ENCODE data around the gene NPAS3. TPM values are rescaled to one million over a fixed set of nuclear protein-coding genes. Genes with fewer than 3 reads are reported as not detected.

Gene NPAS3
- total and polyA plus RNA-seq, 2 of the 8 experiments (the other 6 are each of a cell fraction or from before 2014, with no cell fraction given), result 0.11 to 0.60 TPM

DNA sequence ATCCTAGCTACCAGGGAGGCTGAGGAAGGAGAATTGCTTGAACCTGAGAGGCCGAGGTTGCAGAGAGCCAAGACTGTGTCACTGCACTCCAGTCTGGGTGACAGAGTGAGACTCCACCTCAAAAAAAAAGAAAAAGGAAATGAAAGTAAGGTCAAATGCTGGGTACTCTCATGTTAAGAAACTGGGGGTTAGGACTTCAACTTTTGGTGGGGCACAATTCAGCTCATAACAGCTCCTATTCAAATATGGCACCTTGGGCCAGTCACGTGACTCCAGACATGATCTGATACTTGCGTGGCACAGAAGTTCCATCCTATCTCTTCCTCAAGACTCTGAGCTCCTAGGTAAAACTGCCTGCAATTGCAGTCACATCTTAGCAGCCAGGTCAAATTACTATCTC, 869.5 kb downstream of the NPAS3 start:
- no peak overlapping the region for H3K4ac ChIP-seq (replicated peaks; ENCODE audit: insufficient read length, low read depth, low read length)
- no peak overlapping the region for H3K18ac ChIP-seq (ENCODE audit: extremely low read depth, low read length)
- H4K20me1 ChIP-seq (replicated peaks in 1 of 2; ENCODE audit: control insufficient read depth in 1 of 2, insufficient read depth in 2 of 2, low read length in 2 of 2), result no peaks in the 10 kb centered on the region
- no peak overlapping the region for H3K23ac ChIP-seq (ENCODE audit: insufficient read length)
- no peak overlapping the region for H3K9ac ChIP-seq (replicated peaks in 1 of 4; ENCODE audit: extremely low read depth in 1 of 4, low read depth in 3 of 4, low read length in 3 of 4)
- no peak overlapping the region for H2BK5ac ChIP-seq (ENCODE audit: low read depth, low read length)
- H3K27ac ChIP-seq (ENCODE audit: low read depth, low read length), result no peak overlapping the region
- no peak overlapping the region for H2AFZ ChIP-seq (ENCODE audit: low read length)
- H2BK120ac ChIP-seq (replicated peaks; ENCODE audit: low read depth, low read length), result no peak overlapping the region
- H4K5ac ChIP-seq (ENCODE audit: insufficient read length, low read depth, low read length), result no peak overlapping the region
- 87% methylated on average over 3 of the region's 3 CpGs; no CpG with 5 or more reads in 1 of the 2 experiments for WGBS, 2 experiments (ENCODE audit: extremely low coverage in 1 of 2, insufficient coverage in 1 of 2, insufficient read length in 1 of 2, insufficient replicate concordance in 2 of 2, low coverage in 1 of 2, low lambda C conversion rate in 2 of 2, missing lambda C conversion rate in 1 of 2)
- H3K27me3 ChIP-seq (replicated peaks in 1 of 4; ENCODE audit: control insufficient read depth in 3 of 4, extremely low read depth in 1 of 4, insufficient read depth in 3 of 4, low read length in 3 of 4), result no peaks in the 10 kb centered on the region
- H3K4me1 ChIP-seq (replicated peaks in 1 of 4; ENCODE audit: control insufficient read depth in 3 of 4, insufficient read depth in 4 of 4, low read length in 3 of 4), result no peaks in the 10 kb centered on the region
- TF ChIP-seq, protein P1, sequence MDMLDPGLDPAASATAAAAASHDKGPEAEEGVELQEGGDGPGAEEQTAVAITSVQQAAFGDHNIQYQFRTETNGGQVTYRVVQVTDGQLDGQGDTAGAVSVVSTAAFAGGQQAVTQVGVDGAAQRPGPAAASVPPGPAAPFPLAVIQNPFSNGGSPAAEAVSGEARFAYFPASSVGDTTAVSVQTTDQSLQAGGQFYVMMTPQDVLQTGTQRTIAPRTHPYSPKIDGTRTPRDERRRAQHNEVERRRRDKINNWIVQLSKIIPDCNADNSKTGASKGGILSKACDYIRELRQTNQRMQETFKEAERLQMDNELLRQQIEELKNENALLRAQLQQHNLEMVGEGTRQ (IDR thresholded peaks at IDR 0.05; ENCODE audit: low read length), result no peak
- no peak for TF ChIP-seq POLR2A (IDR thresholded peaks at IDR 0.05; ENCODE audit: control extremely low read depth in 1 of 2, low read depth in 2 of 2, low read length in 2 of 2)
- no peak for TF ChIP-seq TAF1 (IDR thresholded peaks at IDR 0.05; ENCODE audit: low read depth, low read length)
- TF ChIP-seq RNF2 (IDR thresholded peaks at IDR 0.05; ENCODE audit: borderline replicate concordance, low read depth, low read length, missing control alignments, poor library complexity, severe bottlenecking), result no peak
- TF ChIP-seq CTBP2 (IDR thresholded peaks at IDR 0.05; ENCODE audit: borderline replicate concordance, insufficient read depth, insufficient read length, low read length), result no peak
- no peak for TF ChIP-seq KDM4A (IDR thresholded peaks at IDR 0.05; ENCODE audit: low read depth, low read length, severe bottlenecking)
- TF ChIP-seq CBX8 (IDR thresholded peaks at IDR 0.05; ENCODE audit: borderline replicate concordance, low read depth, low read length), result no peak
- TF ChIP-seq, protein P2, sequence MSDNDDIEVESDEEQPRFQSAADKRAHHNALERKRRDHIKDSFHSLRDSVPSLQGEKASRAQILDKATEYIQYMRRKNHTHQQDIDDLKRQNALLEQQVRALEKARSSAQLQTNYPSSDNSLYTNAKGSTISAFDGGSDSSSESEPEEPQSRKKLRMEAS (IDR thresholded peaks at IDR 0.05), result no peak
- no peak for TF ChIP-seq CHD2 (IDR thresholded peaks at IDR 0.05; ENCODE audit: low read length)
- no peak for TF ChIP-seq SP2 (IDR thresholded peaks at IDR 0.05; ENCODE audit: low read length)
- no peaks in the 10 kb centered on the region for H3K23me2 ChIP-seq (ENCODE audit: low read depth, low read length)
- no peak overlapping the region for H3K56ac ChIP-seq (replicated peaks; ENCODE audit: insufficient read length, low read depth, low read length)
- H3K4me2 ChIP-seq (ENCODE audit: insufficient read depth in 1 of 2, low read depth in 2 of 2, low read length in 2 of 2), result no peak overlapping the region
- H2BK20ac ChIP-seq (ENCODE audit: low read length), result no peak overlapping the region
- DNase-seq (ENCODE audit: low read depth in 1 of 2, low spot score in 2 of 2), result no peak
- no peak overlapping the region for H3K4me3 ChIP-seq (ENCODE audit: extremely low read depth in 1 of 4, insufficient read depth in 2 of 4, low read depth in 3 of 4, low read length in 4 of 4)
- H3K14ac ChIP-seq (ENCODE audit: insufficient read length), result no peak overlapping the region
- ChIA-PET POLR2A (ENCODE audit: partially characterized antibody) (no interaction called here), CTCF (ENCODE audit: partially characterized antibody) (interaction anchor here (0.7 to 1.9 kb wide), 4 partner anchors 11 to 515 kb away, joined by 3 to 7 read pairs (median 4); no protein-coding TSS in a partner anchor)
- no peak overlapping the region for H2AK5ac ChIP-seq (ENCODE audit: low read depth, low read length)
- H2BK12ac ChIP-seq (ENCODE audit: low read depth, low read length), result no peak overlapping the region
- FAIRE-seq, result no peak
- no peak overlapping the region for H4K91ac ChIP-seq (replicated peaks; ENCODE audit: insufficient read length, low read length)
- H2BK15ac ChIP-seq (ENCODE audit: low read length), result no peak overlapping the region
- no peaks in the 10 kb centered on the region for H3K79me1 ChIP-seq (ENCODE audit: low read depth, low read length)
- no peaks in the 10 kb centered on the region for H3K9me3 ChIP-seq (ENCODE audit: insufficient read depth in 2 of 2, low read depth in 1 of 2, low read length in 1 of 2)
- no peak overlapping the region for H4K8ac ChIP-seq (ENCODE audit: extremely low read depth, insufficient read depth, low read length)
- H3K79me2 ChIP-seq (ENCODE audit: control insufficient read depth in 1 of 2, insufficient read depth in 2 of 2, low read length in 2 of 2), result no peaks in the 10 kb centered on the region
- H3K36me3 ChIP-seq (ENCODE audit: control insufficient read depth in 2 of 4, insufficient read depth in 4 of 4, low read length in 3 of 4), result no peaks in the 10 kb centered on the region

All from H1 (cell line).